Neural progenitor cell (in vitro differentiated cells): ENCODE measurements around the gene PPP2R3A. TPM values are rescaled to one million over a fixed set of nuclear protein-coding genes. Genes with fewer than 3 reads are reported as not detected.

ENCODE experiments used
- DNase-seq: peaks from one replicate; pipeline ENCODE4 v3.0.0-alpha.2; 2016; ENCODE audit warnings: low spot score
- H2AFZ ChIP-seq: fragments of 200-600 bp; sonication (generic); replicated peaks from 2 replicates; pipeline ENCODE4 v1.6.1; 2016; ENCODE audit warnings: antibody characterized with exemption
- H3F3A ChIP-seq: fragments of 200-600 bp; sonication (generic); 2 replicates; pipeline ENCODE4 v1.6.1; 2016; ENCODE audit warnings: antibody characterized with exemption, low read depth
- H3K27ac ChIP-seq: fragments of 200-600 bp; sonication (generic); 2 replicates; pipeline ENCODE4 v1.5.1; 2016; ENCODE audit warnings: mild to moderate bottlenecking
- H3K27me3 ChIP-seq: fragments of 200-600 bp; sonication (generic); 2 replicates; pipeline ENCODE4 v1.6.1; 2016; ENCODE audit warnings: mild to moderate bottlenecking, moderate library complexity
- H3K36me3 ChIP-seq: fragments of 200-600 bp; sonication (generic); 2 replicates; pipeline ENCODE4 v1.5.1; 2016
- H3K4me1 ChIP-seq: fragments of 200-600 bp; sonication (generic); 2 replicates; pipeline ENCODE4 v1.6.1; 2016; ENCODE audit warnings: mixed run types
- H3K4me2 ChIP-seq: fragments of 200-600 bp; sonication (generic); 2 replicates; pipeline ENCODE4 v1.6.1; 2016
- H3K4me3 ChIP-seq: fragments of 200-600 bp; sonication (generic); 2 replicates; pipeline ENCODE4 v1.5.1; 2016
- H3K79me2 ChIP-seq: fragments of 200-600 bp; sonication (generic); 2 replicates; pipeline ENCODE4 v1.6.1; 2016; ENCODE audit warnings: low read depth
- H3K9ac ChIP-seq: fragments of 200-600 bp; sonication (generic); 2 replicates; pipeline ENCODE4 v1.6.1; 2016
- H3K9me3 ChIP-seq: fragments of 200-600 bp; sonication (generic); 2 replicates; pipeline ENCODE4 v1.5.1; 2016; ENCODE audit warnings: low read depth
- H4K20me1 ChIP-seq: fragments of 200-600 bp; sonication (generic); 2 replicates; pipeline ENCODE4 v1.6.1; 2016; ENCODE audit warnings: low read depth
- H3K27ac Mint-ChIP-seq: 3 replicates; pipeline ENCODE4 v1.8.0; 2021; ENCODE audit warnings: mixed read lengths
- H3K27me3 Mint-ChIP-seq: 2 replicates; pipeline ENCODE4 v1.8.0; 2022; ENCODE audit warnings: low read depth, mild to moderate bottlenecking, inconsistent platforms, moderate library complexity, mixed read lengths; ENCODE audit not compliant: insufficient read depth
- H3K36me3 Mint-ChIP-seq: 3 replicates; pipeline ENCODE4 v1.8.0; 2021; ENCODE audit warnings: mixed read lengths
- H3K4me1 Mint-ChIP-seq: 3 replicates; pipeline ENCODE4 v1.8.0; 2021; ENCODE audit warnings: mixed read lengths
- H3K4me3 Mint-ChIP-seq: 3 replicates; pipeline ENCODE4 v1.8.0; 2021; ENCODE audit warnings: mild to moderate bottlenecking, moderate library complexity, mixed read lengths
- H3K9me3 Mint-ChIP-seq: 3 replicates; pipeline ENCODE4 v1.8.0; 2020; ENCODE audit warnings: mixed read lengths
- CTCF ChIP-seq: fragments of 200-600 bp; sonication (generic); IDR thresholded peaks from 2 replicates; pipeline ENCODE4 v1.5.1; 2017; ENCODE audit warnings: antibody characterized with exemption, mild to moderate bottlenecking
- EZH2 ChIP-seq: fragments of 200-600 bp; sonication (generic); IDR thresholded peaks from 2 replicates; pipeline ENCODE4 v1.6.1; 2017; ENCODE audit warnings: antibody characterized with exemption, mild to moderate bottlenecking, moderate library complexity
- EZH2phosphoT487 ChIP-seq: fragments of 200-600 bp; sonication (generic); IDR thresholded peaks from 2 replicates; pipeline ENCODE4 v1.6.1; 2017; ENCODE audit warnings: antibody characterized with exemption
- total RNA-seq: library from RNA; depleted of rRNA; stranded (reverse); fragments of >200 nt; gene quantifications from 2 replicates; pipeline ENCODE4 v1.2.3, GENCODE V29; 2015; ENCODE audit warnings: low replicate concordance

Gene PPP2R3A
- total RNA-seq, 1 donor from 2014 or later = 41.5 TPM

- Histone ChIP-seq H3F3A (no peaks in the 10 kb centered on the region), H3K36me3 (no peaks in the 10 kb centered on the region), H3K9ac (no peak overlapping the region), H3K79me2 (peaks cover 58% of the 10 kb centered on the region), H3K27ac (no peak overlapping the region), H2AFZ (no peak overlapping the region), H3K4me1 (no peaks in the 10 kb centered on the region), H3K4me2 (no peak overlapping the region), H3K4me3 (no peak overlapping the region), H3K9me3 (no peaks in the 10 kb centered on the region), H4K20me1 (peaks cover 6% of the 10 kb centered on the region), H3K27me3 (no peaks in the 10 kb centered on the region)
- TF ChIP-seq CTCF (no peak), EZH2 (no peak), EZH2phosphoT487 (no peak)
- H3K4me1 Mint-ChIP-seq = no peaks in the 10 kb centered on the region
- H3K36me3 Mint-ChIP-seq = peaks cover 4% of the 10 kb centered on the region
- H3K27me3 Mint-ChIP-seq = no peaks in the 10 kb centered on the region
- H3K4me3 Mint-ChIP-seq = no peak overlapping the region
- H3K9me3 Mint-ChIP-seq = peaks cover 3% of the 10 kb centered on the region
- DNase-seq = no peak
- no peak overlapping the region for H3K27ac Mint-ChIP-seq
Measured at GRCh38 chr3:135982404-135982761, 16.9 kb downstream of the PPP2R3A start.

- Mint-ChIP-seq H3K27me3 (no peaks in the 10 kb centered on the region), H3K9me3 (peaks cover 3% of the 10 kb centered on the region), H3K4me1 (no peaks in the 10 kb centered on the region), H3K4me3 (no peak overlapping the region), H3K36me3 (peaks cover 4% of the 10 kb centered on the region), H3K27ac (no peak overlapping the region)
- H3K36me3 ChIP-seq = no peaks in the 10 kb centered on the region
- H3K27me3 ChIP-seq = no peaks in the 10 kb centered on the region
- no peak overlapping the region for H3K4me3 ChIP-seq
- no peaks in the 10 kb centered on the region for H3K4me1 ChIP-seq
- no peaks in the 10 kb centered on the region for H3K9me3 ChIP-seq
- no peak overlapping the region for H3K27ac ChIP-seq
- H4K20me1 ChIP-seq = peaks cover 6% of the 10 kb centered on the region
- H2AFZ ChIP-seq = no peak overlapping the region
- H3K4me2 ChIP-seq = no peak overlapping the region
- peaks cover 51% of the 10 kb centered on the region for H3K79me2 ChIP-seq
- no peak overlapping the region for H3K9ac ChIP-seq
- DNase-seq = no peak
- H3F3A ChIP-seq = no peaks in the 10 kb centered on the region
- TF ChIP-seq EZH2 (no peak), CTCF (no peak), EZH2phosphoT487 (no peak)
Measured at GRCh38 chr3:135982922-135983581, 17.5 kb downstream of the PPP2R3A start.

GRCh38 chr3:135987661-135988060 is 22.1 kb downstream of the PPP2R3A start:
- H3K9me3 ChIP-seq = no peaks in the 10 kb centered on the region
- H3F3A ChIP-seq = no peaks in the 10 kb centered on the region
- Mint-ChIP-seq H3K27me3 (no peaks in the 10 kb centered on the region), H3K9me3 (no peaks in the 10 kb centered on the region), H3K4me1 (no peaks in the 10 kb centered on the region), H3K4me3 (no peak overlapping the region), H3K27ac (no peak overlapping the region), H3K36me3 (peaks cover under 1% of the 10 kb centered on the region)
- DNase-seq = no peak
- H3K4me1 ChIP-seq = no peaks in the 10 kb centered on the region
- H3K27me3 ChIP-seq = no peaks in the 10 kb centered on the region
- no peak overlapping the region for H3K27ac ChIP-seq
- no peak overlapping the region for H3K4me2 ChIP-seq
- TF ChIP-seq EZH2phosphoT487 (no peak), CTCF (no peak), EZH2 (no peak)
- H3K4me3 ChIP-seq = no peak overlapping the region
- no peak overlapping the region for H3K9ac ChIP-seq
- H3K79me2 ChIP-seq = peaks cover 39% of the 10 kb centered on the region
- H2AFZ ChIP-seq = no peak overlapping the region
- peaks cover 14% of the 10 kb centered on the region for H4K20me1 ChIP-seq
- no peaks in the 10 kb centered on the region for H3K36me3 ChIP-seq
